Fibroblast of lung (primary cell): Measurements from ENCODE around the gene PTPRM.

Experiments
- EZH2 ChIP-seq: IDR thresholded peaks from 2 replicates; pipeline ENCODE4 v1.5.1; 2012; ENCODE audit warnings: low read length, control low read depth, mild to moderate bottlenecking; ENCODE audit errors: missing control alignments
- TF ChIP-seq, protein P1 (sequence below), 2 donors: IDR thresholded peaks in 1 of 2; conservative IDR thresholded peaks in 1 of 2; 1 replicate in 1 of 2; 2 replicates in 1 of 2; pipeline ENCODE4 v1.5.1; 2011 to 2012; ENCODE audit warnings: low read length in 2 of 2, control low read depth in 1 of 2, inconsistent platforms in 1 of 2, low read depth in 1 of 2, mild to moderate bottlenecking in 1 of 2

DNA sequence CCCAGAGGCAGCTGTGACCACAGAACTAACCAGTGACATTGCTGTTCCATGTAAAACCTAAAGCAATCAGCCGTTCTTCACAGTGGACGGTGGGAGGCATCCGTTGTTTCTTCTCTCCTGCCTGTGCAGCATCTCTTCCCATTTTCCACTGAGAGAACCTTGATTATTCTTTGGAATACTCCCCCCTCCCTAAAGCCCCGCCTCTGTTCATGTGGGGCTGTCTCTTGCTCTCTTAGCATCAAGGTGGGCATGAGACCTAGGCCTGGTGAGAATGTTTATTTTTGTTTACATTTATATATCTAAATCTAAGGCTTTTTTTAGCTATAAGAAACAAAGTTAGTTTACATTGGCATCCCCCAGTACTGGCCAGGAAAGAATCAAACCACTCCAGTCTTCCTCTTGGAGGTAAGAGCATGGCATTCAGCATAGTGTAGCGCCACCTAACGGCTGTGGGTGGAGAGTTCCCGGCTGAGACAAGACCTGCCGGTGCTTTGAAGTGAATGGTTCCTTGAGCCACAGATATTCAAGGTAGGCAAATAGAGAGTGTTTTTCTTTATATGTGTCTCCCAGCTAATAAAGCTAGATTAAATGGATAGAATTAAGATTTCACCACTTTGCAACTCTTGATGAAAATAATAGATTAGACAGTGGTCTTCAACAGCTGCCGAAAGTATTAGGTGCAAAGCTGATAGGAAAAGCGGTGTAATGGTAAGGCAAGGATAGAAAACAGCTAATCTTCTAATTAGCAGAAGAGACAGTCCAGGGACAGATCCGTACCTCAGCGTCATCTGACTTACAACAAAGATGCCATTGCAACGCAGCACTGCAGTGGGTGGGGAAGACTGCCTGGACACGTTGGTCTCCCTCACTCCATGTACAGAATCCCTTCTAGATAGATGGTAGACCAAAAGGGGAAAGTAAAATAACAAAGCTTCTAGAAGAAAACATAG, 822.5 kb downstream of the PTPRM start:
- TF ChIP-seq, protein P1, sequence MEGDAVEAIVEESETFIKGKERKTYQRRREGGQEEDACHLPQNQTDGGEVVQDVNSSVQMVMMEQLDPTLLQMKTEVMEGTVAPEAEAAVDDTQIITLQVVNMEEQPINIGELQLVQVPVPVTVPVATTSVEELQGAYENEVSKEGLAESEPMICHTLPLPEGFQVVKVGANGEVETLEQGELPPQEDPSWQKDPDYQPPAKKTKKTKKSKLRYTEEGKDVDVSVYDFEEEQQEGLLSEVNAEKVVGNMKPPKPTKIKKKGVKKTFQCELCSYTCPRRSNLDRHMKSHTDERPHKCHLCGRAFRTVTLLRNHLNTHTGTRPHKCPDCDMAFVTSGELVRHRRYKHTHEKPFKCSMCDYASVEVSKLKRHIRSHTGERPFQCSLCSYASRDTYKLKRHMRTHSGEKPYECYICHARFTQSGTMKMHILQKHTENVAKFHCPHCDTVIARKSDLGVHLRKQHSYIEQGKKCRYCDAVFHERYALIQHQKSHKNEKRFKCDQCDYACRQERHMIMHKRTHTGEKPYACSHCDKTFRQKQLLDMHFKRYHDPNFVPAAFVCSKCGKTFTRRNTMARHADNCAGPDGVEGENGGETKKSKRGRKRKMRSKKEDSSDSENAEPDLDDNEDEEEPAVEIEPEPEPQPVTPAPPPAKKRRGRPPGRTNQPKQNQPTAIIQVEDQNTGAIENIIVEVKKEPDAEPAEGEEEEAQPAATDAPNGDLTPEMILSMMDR (conservative IDR thresholded peaks at IDR 0.05 in 1 of 2, IDR thresholded peaks at IDR 0.05 in 1 of 2; ENCODE audit: low read depth in 1 of 2, low read length in 2 of 2): peak; percentile 90 to 94
- TF ChIP-seq EZH2: no peak
